ENCODE data around the gene DIP2A.

DIP2A gene

GRCh38 chr21:46426313-46427046 lies 32.2 kb upstream of the DIP2A start:
- DNase-seq, result no peak
- TF ChIP-seq CTCF (IDR thresholded peaks at IDR 0.05), result no peak
- Histone ChIP-seq H3K27ac (no peak overlapping the region), H3K9me3 (no peaks in the 10 kb centered on the region), H3K36me3 (peaks cover 49 to 91% (median 75%) of the 10 kb centered on the region in 3 donors), H3K4me1 (no peaks in the 10 kb centered on the region), H3K27me3 (no peaks in the 10 kb centered on the region), H3K4me3 (no peak overlapping the region)
- intact Hi-C loops (cut with DNase I; ENCODE audit: low total_unique reads), result no loop called here

DNA sequence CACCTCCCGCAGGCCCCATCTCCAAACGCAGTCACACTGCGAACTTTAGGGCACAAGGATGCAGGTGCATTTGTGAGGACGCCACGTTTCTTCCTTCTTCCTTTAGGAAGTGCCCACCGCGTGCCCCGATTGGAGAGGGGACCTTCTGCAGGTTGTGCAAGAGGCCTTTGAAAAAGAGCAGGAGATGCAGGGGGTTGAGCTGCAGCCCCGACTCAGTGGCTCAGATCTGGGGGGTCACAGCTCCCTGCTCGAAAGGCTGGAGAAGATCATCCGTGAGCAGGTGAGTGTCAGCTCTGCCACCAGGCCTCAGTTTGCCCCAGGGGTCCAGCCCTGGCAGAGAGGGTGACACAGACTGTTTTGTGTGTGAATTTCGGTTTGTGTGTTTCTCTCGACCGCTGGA lies 31.2 kb upstream of the DIP2A start:
- no peaks in the 10 kb centered on the region for H3K9me3 ChIP-seq
- H3K4me1 ChIP-seq, result no peaks in the 10 kb centered on the region
- no peak for TF ChIP-seq CTCF (IDR thresholded peaks at IDR 0.05)
- no peaks in the 10 kb centered on the region for H3K27me3 ChIP-seq
- no peak overlapping the region for H3K27ac ChIP-seq
- H3K36me3 ChIP-seq, result peaks cover 53 to 91% (median 75%) of the 10 kb centered on the region in 3 donors
- DNase-seq, result no peak
- H3K4me3 ChIP-seq, result no peak overlapping the region
- intact Hi-C loops (cut with DNase I; ENCODE audit: low total_unique reads), result no loop called here

- peaks cover 51 to 89% (median 76%) of the 10 kb centered on the region in 3 donors for H3K36me3 ChIP-seq
Observed at GRCh38 chr21:46428286-46428685, 30.4 kb upstream of the DIP2A start.

DNA sequence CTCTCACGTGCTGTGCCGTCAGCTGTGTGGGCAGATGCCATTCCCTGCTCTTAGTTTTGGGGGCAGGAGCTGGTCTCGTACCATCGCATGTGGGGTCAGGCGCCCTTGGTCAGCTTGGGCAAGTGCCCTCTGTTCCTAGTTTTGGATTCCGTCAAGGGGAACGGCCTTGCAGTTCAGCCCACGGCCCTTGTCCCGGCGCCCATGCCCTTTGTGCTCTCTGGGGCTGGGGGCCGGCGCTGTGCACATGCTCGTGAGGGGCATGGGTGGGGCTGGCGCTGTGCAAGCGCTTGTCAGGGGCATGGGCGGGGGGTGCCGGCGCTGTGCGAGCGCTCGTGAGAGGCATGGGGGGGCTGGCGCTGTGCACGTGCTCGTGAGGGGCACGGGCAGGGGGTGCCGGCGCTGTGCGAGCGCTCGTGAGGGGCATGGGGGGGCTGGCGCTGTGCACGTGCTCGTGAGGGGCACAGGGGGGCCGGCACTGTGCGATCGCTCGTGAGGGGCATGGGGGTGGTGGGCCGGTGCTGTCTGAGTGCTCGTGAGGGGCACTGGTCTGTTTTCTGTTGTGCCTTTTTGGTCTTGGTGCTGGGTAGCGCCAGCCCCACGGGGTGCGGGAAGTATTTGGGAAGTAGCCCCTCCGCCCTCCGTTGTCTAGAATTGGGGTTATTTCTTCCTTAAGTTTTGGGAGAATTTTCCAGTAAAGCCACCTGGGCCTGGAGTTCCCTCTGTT lies 29.5 kb upstream of the DIP2A start:
- no peak for DNase-seq
- intact Hi-C loops (cut with DNase I; ENCODE audit: low total_unique reads), result no loop called here
- H3K27me3 ChIP-seq, result no peaks in the 10 kb centered on the region
- TF ChIP-seq CTCF (IDR thresholded peaks at IDR 0.05), result no peak
- peaks cover 51 to 95% (median 82%) of the 10 kb centered on the region in 3 donors for H3K36me3 ChIP-seq
- no peaks in the 10 kb centered on the region for H3K4me1 ChIP-seq
- no peak overlapping the region for H3K4me3 ChIP-seq
- H3K9me3 ChIP-seq, result no peaks in the 10 kb centered on the region
- no peak overlapping the region for H3K27ac ChIP-seq

More at GRCh38 chr21:46428286-46428685, 30.4 kb upstream of the DIP2A start:
- Histone ChIP-seq H3K9me3 (no peaks in the 10 kb centered on the region), H3K4me1 (no peaks in the 10 kb centered on the region), H3K27me3 (no peaks in the 10 kb centered on the region), H3K4me3 (no peak overlapping the region), H3K27ac (no peak overlapping the region)
- no peak for TF ChIP-seq CTCF (IDR thresholded peaks at IDR 0.05)
- intact Hi-C loops (cut with DNase I; ENCODE audit: low total_unique reads), result no loop called here
- no peak for DNase-seq

GRCh38 chr21:46429754-46430681 lies 28.7 kb upstream of the DIP2A start:
- no peak for DNase-seq

More at GRCh38 chr21:46429754-46430681, 28.7 kb upstream of the DIP2A start:
- Histone ChIP-seq H3K4me3 (no peak overlapping the region), H3K27me3 (no peaks in the 10 kb centered on the region), H3K4me1 (no peaks in the 10 kb centered on the region), H3K9me3 (no peaks in the 10 kb centered on the region), H3K36me3 (peaks cover 51 to 98% (median 89%) of the 10 kb centered on the region in 3 donors), H3K27ac (no peak overlapping the region)
- intact Hi-C loops (cut with DNase I; ENCODE audit: low total_unique reads), result no loop called here
- TF ChIP-seq CTCF (IDR thresholded peaks at IDR 0.05), result no peak
